Frontal cortex (tissue), 4 donors: ENCODE data around the gene RAPGEF1. TPM values are rescaled to one million over a fixed set of nuclear protein-coding genes. Genes with fewer than 3 reads are reported as not detected.
A peak's percentile ranks its signal among the peaks of the same experiment; 100 is the strongest.

ENCODE experiments used
- DNase-seq, 2 donors: peaks; one replicate each; pipeline ENCODE4 v3.0.0; 2012; ENCODE audit warnings: low spot score in 2 of 2
- FAIRE-seq: peaks from 2 replicates; lab custom pipeline; 2012; peaks lifted over from hg19 to GRCh38; lab: Jason Lieb, UNC
- total RNA-seq: library from RNA; depleted of rRNA; stranded (reverse); fragments of >200 nt; gene quantifications from one replicate; pipeline ENCODE4 v1.2.3, GENCODE V29; 2014
- donor health status: control.
- donor health status: control.
- donor health status: control.

Gene RAPGEF1
- total RNA-seq, 1 donor from 2014 or later = 28.1 TPM

DNA sequence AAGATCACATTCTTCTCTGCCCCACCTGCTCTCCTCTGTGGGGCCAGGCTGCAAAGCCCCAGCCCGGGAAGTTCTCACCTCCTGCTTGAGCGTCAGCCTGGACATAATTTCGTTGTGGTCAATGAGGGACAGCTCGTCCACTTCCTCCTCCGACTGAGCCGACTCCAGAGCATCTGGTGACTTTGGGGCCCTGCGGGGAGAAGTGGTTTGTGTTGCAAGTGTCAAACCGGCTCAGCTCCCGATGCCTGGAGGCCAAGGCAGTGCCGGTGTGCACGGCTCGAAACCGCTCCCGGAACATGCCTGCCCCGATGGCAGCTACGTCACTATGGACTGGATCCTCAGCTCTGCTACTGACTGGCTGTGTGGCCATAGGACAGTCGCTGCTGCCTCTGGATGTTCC lies 141.8 kb downstream of the RAPGEF1 start:
- DNase-seq = no peak
- no peak for FAIRE-seq

DNA sequence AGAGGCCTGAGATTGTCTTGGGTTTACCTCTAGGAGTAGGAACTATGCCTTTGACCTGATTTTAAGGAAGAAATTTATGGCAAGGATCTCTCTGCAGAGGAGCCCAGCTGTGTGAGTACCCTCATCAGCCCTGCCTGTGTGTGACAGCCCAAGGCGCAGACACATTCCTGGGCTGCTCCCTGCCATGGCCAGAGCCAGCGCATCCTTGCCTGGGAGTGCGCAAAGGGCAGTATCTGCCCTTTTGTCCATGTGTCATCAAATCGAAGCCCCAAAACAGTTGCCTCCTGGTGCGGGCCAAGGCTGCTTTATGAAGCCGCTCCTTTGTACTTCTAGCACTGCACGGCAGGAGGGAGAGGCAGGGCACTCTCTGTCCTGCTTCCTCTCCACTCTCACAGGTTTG lies 142.6 kb downstream of the RAPGEF1 start:
- DNase-seq (no peak), FAIRE-seq (no peak)

DNA sequence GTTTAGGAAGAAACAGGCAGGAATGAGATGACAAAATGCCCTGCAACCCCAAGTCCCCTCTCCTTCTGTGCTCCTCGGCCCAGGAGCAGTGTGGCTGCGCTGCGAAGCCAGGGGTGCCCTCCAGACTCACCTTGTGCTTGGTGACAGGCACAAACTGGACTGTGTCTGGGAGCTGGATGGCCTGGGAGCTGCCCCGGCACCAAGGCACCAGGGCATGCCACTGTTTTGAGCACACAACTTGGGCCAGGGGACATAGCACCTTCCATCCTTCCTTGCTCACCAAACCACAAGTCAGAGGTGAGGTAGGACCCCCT lies 143.5 kb downstream of the RAPGEF1 start:
- FAIRE-seq (no peak), DNase-seq (no peak)

DNA sequence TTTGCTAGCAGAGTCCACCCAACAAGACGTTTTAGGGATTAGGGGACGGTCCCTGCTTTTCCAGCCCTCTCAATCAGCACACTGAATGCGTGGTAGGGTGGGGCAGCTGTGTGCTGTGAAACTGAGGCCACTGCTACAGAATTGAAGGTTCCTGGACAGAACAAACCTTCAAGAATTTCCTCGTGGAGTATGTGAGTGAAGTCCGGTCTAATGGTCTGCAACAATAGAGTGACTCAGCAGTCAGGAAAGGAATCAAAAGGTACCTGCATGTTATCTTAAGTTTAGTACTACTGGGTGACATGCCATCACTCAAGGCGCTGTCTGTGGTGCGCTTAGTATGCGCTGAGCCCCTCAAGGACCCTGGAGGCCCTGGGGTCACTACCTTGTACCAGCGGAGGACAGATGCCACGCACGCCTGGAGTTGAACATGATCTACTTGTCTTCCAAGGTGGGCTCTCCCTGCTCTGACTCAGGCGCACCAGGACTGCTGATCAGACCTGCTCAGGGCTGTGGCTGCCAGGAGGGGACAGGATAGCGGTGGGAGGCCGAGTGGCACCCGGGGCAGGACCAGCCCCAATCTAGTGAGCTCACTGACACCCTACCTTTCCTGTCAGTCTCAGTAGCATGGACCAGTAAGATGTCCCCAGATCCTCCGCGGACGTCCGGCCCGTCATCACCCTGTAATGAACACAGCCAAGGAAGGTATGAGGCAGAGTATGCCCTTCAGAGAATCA lies 144.0 kb downstream of the RAPGEF1 start:
- FAIRE-seq = no peak

DNA sequence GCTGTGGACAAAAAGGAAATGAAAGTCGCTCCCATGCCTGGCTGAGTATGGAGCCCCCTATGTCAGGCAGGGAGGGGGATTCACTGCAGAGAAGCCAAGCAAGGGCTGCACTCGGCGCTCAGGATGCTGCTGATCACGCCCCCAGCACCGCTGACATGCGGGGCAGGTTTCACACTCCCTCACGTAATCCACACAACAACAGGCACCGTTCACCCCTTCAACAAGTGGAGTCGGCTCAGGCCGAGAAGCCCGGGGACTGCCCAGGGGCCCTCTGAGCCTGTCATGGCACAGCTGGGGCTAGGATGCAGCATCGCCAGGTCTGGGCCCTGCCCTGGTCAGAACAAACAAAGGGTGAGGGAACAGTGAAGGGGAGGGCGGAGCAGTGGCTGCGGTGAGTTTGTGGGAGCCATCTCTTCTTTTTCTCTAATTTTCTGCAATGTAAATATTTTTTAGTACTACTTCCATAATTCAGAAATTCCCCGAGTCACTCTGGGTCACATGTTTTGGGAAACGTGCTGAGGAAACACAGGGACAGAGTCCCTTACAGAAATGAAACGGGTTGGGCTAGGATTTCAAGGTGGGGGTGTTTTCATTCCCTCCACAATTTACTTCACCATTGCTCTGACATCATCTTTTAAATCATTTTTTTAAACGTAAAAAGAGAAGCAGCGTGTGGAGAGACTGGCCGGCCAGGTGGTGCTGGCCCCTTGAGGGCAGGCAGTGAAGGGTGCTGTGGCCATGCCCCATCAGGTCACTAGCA lies 144.8 kb downstream of the RAPGEF1 start:
- no peak for FAIRE-seq
- DNase-seq = no peak

More for the DNA sequence above, 144.0 kb downstream of the RAPGEF1 start:
- DNase-seq = no peak

DNA sequence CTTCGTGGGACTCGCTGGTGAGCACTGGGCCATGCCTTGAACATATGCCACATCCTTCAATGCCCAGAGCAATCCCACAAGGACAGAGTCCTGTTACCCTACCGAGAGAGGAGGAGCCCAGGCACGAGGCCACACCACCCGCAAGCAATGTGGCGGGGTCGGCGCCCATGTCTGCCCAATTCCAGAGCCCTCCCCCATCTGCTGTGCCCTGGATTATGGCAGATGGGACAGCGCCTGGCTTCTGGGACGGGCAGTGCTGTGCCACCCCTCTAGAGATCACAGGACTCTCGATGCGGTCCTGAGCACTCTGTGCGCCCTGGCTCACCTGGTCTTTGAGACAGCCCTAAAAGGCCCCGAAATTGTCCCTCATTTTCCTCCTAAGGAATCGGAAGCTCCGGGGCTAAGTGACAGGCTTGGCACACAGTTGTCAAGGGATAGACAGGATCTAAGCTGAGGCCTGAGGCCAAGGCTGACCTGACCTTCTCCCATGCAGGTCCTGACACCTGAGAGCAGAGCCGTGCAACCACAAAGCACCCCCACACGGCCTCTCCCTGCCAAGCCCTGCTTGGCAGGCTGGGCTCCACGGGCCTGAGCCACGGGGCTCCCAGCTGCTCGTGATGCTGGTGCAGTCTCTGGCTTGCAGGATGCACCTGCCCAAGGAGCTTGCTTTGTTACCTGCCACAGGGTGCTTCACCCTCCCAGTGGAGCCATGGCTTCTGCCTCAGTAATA lies 145.8 kb downstream of the RAPGEF1 start:
- DNase-seq = no peak
- no peak for FAIRE-seq

DNA sequence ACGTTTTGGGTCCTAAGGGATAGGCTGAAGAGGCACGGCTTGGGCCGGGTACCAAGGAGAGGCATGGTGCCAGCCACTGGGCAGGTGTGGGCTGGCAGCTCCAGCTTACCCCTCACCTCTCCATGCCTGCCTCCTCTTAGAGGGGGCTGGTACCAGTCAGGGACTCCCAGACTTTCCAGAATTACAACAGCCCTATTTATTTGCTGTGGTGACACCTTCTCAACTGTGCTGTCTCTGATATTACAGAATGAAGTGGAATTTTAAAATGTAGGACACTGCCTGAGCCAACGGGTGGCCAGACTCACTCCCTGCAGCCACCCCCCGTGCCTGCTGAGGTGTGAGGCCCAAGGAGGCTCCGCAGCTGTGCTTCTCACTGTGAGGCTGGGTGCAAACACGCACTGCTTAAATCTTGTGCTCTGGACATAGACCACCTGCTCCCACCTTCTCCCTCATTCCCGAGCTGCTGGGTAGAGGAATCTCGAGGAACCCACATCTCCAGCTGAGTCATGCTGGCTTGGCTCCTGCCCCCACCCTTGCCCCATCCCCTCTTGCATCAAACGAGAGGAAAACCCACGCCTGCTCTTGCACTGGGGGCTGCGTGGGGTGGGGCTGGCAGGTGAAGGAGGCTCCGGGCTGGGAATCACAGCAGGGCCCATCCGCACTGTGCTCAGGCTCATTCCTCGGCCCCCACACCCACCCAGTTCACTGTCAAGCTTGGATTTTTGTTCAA lies 146.6 kb downstream of the RAPGEF1 start:
- DNase-seq = no peak
- FAIRE-seq = no peak

DNA sequence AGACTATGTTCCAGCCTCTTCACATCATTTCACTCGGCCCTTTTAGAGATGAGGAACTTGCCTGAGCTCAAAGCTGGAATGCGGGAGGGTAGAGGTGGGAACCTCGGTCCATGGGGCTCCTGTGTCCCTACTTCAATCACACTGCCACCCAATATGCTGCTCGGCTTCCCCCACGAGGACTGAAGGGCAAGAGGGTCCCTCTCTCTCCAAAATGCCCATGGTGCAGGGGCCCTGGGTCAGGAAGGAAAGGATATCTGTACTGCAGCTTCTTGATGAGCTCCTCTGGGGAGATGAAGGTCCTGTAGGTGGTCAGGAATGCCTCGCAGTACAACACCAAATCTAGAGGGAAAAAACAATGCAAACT lies 148.0 kb downstream of the RAPGEF1 start:
- no peak for FAIRE-seq
- no peak for DNase-seq

DNA sequence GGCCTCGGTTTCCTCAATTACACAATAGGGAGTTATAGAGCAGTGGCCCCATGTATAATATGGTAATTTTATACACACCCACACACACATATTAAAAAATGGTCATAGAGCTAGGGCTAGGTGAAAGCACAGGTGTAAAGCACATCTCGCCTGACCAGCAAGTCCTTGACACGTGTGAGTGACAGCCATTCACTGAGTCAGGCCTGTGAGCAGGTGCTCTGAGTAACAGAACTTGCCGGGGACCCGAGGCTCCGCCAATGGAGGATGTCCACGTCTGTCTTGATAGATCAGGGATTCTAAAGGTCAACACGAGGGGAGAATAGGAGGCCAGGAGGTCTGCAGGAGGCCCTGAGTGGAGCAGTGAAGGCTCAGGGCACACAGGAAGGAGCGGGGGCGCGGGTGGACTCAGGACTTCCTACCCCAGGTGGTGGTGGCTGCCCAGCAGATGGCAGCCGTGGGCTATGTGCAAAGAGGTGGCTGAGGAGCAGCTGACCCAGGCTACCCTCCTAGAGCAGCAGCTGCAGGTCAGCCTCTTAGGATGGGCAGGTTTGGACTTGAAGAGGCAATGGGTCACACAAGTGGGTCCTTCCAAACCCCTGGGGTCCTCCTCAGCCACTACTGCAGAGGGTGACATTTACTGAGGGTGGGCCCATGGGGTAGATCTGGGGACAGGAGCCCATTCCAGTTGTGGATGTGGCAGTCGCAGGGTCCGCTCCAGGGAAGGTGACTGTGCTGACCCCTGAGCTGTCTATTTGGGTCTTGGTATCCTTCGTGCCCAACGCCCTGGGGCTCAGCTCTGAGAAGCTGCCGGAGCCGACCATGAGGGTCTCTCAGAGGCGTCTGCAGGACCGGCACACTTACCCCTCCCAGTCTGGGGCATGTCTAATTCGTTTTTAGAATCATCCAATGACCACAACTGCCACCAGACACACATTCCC lies 148.7 kb downstream of the RAPGEF1 start:
- FAIRE-seq = no peak

DNA sequence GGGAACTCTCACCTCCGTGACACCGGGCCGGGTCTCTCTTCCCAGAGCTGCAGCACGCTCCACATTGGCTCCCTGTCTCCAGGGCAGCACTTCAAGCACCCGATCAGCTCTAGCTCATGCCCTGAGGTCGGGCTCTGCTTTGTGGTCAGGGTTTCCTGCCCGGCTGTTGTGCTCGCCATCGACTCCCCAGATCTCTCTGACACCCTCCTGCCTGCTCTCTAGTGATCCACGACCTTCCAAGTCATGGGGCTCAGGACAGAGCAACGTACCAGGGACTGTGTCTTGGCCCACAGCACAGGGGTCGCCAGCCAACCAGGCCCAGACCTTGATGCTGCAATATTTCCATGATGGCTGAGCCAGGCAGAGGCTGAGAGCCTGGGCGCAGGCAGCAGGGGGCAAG lies 149.4 kb downstream of the RAPGEF1 start:
- no peak for FAIRE-seq
- no peak for DNase-seq

More for the DNA sequence above, 148.7 kb downstream of the RAPGEF1 start:
- peak; percentile 67 to 78 for DNase-seq

DNA sequence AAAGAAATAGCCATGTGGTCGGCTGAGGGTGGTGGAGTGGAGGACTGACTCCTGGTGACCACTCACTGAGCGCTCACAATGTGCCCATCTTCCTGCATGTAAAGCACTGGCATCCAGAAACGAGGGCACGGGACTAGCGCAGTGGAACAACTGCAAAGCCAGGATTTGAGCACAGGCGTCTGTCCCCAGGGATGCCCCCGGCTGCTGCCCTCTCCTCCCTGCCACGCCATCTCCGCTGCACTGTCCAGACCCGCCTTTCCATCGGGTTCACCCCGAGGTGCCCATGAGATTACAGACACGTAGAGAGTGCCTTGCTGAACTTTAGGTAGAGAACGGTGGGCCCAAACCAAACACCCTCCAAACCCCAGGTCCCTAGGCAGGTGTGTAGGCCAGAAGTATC lies 149.9 kb downstream of the RAPGEF1 start:
- FAIRE-seq = no peak

DNA sequence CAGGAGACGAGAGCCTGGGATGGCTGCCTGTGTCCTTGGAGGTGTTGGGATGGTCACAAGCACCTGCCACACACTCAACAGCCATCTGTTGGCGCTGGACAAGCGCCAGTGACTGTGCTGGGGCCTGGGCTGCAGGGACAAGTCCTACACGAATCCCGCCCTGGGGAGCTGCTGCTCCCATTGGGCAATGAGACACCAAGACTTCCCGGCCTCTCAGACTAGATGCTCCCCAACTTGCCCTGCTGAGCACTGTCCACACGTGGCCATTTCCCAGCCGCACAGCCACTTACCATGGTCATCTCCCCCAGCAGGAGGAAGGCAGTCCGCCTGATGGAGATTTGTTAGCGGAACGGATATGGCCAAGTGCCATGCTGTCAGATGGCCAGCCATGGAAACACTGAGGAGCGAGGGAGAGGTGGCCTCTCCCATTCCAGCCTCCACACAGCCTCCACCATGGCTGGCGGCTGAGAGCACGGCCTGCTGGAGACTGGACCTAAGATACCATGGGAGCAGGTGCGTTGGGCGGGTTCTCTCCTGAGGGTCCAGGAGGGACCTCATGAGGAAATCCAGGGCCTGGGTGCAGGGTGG lies 150.7 kb downstream of the RAPGEF1 start:
- FAIRE-seq (no peak), DNase-seq (no peak)

More for the DNA sequence above, 149.9 kb downstream of the RAPGEF1 start:
- DNase-seq = no peak

DNA sequence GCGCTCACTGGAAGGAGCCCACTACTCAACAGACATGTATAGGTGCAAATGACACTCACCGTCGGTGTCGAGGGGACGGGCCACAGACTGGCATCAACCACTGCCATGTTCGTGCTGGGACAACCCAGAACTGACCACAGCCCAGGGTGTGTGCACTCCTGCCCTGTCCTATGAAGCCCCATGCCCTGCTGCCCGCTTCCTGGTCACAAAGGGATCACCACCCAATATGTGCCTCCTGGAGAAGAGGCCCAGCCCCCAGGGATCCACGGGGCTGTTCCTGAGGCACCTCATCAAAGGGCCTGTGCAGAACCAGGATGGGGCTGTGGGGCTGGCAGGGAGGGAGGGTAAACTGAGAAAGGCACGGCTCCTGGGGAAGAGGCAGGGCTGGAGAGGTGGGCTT lies 151.5 kb downstream of the RAPGEF1 start:
- DNase-seq (no peak), FAIRE-seq (no peak)

DNA sequence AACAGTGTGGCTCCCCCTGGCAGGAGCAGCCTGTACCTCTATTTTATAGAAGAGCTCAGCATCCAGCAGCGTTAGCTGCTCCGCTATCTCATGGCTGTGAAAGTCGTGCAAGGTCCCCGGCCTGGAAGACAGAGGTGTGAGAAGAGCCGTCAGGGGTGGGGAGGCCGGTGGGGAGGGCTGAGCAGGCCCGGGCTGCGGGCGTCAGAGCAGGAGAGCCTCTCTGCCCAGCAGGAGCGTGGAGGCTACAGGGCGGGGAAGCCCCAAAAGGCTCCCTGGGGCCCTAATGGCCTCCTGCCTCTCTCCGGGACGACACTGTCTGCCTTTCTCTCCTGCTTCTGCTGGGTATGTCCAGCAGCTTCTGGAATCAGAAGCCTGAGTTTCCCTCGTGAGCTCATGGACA lies 152.0 kb downstream of the RAPGEF1 start:
- FAIRE-seq (no peak), DNase-seq (no peak)

DNA sequence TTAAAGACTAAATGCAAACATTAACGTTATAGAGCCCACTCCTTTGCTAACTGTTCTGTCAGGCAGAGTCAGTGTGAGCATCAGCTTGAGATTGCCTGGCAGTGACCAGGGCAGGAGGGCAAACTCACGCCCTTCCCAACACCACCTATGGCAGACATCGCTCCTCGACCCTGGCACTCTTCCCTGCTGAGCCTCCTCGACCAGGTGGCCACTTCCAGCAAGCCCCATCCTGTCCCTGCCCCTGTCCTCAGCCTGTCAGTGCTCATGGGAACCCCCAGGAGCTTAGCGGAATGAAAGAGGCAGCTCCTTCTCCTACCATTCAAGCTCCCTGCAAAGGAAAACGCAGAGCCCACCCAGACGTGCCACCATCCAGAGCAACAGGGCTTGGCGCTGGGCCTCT lies 152.5 kb downstream of the RAPGEF1 start:
- FAIRE-seq (no peak), DNase-seq (no peak)

DNA sequence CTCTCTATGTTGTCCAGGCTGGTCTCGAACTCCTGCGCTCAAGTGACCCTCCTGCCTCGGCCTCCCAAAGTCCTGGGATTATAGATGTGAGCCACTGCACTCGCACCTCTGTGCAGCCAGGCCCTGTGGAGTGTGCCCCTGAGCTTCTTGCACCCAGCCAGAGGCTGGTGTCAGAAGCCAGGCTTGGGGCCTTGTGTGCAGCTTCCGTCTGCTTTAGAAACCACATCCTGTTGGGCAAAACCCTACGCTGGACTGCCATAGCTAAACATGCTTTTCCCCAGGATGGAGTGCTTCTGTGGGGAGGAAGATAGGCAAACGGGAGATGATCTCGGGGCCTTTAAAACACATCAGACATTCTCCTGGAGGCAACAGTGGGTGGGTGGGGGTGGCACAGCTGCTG lies 154.5 kb downstream of the RAPGEF1 start:
- no peak for FAIRE-seq
- DNase-seq = no peak

DNA sequence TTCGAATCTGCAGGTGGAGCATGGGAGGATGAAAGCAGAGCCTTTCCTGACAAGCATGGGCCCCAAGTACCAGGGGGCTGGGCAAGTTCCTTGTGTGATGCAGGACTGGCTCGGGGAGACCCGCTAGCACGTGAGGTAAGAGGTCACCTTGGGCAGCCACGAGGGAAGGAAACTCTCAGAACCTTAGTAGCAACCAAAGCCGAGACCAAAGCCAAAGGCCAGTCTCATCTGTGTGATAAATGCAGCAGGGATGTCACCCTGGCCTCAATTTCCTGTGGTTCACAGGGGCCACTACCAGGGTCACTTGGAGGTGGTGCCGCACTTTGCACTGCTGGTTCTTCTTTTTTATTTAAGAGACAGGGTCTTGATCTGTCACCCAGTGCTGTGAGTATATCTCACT lies 155.0 kb downstream of the RAPGEF1 start:
- FAIRE-seq = no peak
- no peak for DNase-seq

DNA sequence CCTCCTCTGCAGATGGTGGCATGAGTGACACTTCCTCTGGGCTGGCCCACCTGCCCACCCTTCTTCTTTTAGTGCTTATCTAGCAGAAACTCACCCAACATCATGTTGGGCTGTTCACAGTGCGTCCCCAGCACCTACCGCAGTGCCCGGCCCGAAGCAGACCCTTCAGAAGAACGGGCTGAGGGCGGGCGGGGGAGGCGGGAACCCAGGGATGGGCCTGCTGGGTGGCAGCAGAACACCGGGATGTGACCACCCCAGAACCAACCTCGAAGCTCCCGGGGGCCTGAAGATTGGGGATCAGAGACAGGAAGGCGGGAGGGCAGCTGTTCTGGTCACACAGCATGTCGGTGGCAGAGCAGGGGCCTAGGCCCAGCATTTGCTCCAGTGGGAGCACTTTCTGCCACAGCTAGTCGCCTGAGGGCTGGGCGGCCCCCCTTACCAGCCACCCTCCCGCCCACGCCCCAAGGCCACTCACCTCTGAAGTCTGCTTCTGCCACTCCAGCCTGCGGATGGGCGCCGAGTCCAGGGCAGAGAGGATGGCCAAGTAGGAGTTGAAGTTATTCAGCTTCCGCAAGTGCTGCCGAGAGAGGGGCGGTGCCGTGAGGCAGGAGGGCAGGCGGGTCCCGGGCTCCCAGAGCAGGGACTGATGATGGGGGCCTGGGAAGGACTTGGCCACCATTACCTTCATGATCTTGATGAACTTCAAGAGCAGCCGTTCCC lies 155.9 kb downstream of the RAPGEF1 start:
- no peak for FAIRE-seq

DNA sequence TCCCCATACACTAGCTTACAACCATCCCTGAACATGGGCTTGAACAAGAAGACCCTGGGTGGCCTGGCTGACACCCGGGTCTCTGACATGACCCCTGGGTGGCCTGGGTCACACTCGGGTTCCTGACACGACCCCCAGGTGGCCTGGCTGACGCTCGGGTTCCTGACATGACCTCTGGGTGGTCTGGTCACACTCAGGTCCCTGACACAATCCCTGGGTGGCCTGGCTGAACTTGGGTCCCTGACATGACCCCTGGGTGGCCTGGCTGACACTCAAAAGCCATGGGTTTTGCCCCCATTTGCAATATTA lies 156.6 kb downstream of the RAPGEF1 start:
- FAIRE-seq = no peak

More for the DNA sequence above, 155.9 kb downstream of the RAPGEF1 start:
- no peak for DNase-seq

More for the DNA sequence above, 156.6 kb downstream of the RAPGEF1 start:
- no peak for DNase-seq
